Activated CD8-positive, alpha-beta T cell treated with anti-CD3 and anti-CD28 coated beads for 36 hours (primary cell): ENCODE data around the gene GABBR2. TPM values are rescaled to one million over a fixed set of nuclear protein-coding genes. Genes with fewer than 3 reads are reported as not detected.

Source experiments
- ATAC-seq: fragments of 200-7000 bp; cut with Tn5 transposase; one replicate; pipeline ENCODE4 v1.10.0; 2021; ENCODE audit warnings: mild to moderate bottlenecking, moderate library complexity
- CTCF ChIA-PET: fragments of 350-600 bp; sonication (Branson Sonifier 250); formaldehyde crosslinking; loops from one replicate; lab custom pipeline; 2021; ENCODE audit warnings: antibody characterized with exemption; lab: Charles Lee
- POLR2A ChIA-PET: fragments of 350-600 bp; sonication (Branson Sonifier 250); formaldehyde crosslinking; loops from one replicate; lab custom pipeline; 2021; ENCODE audit warnings: antibody characterized with exemption; lab: Charles Lee
- DNase-seq: peaks from one replicate; pipeline ENCODE4 v3.0.0-alpha.2; 2020
- H3K27ac Mint-ChIP-seq: one replicate; pipeline ENCODE4 v1.8.0; 2021; ENCODE audit warnings: mild to moderate bottlenecking, mixed read lengths
- H3K27me3 Mint-ChIP-seq: one replicate; pipeline ENCODE4 v1.8.0; 2021; ENCODE audit warnings: mixed read lengths
- H3K36me3 Mint-ChIP-seq: one replicate; pipeline ENCODE4 v1.8.0; 2021; ENCODE audit warnings: low read depth, mixed read lengths
- H3K4me1 Mint-ChIP-seq: one replicate; pipeline ENCODE4 v1.8.0; 2021; ENCODE audit warnings: low read depth, mixed read lengths
- H3K4me3 Mint-ChIP-seq: one replicate; pipeline ENCODE4 v1.8.0; 2021; ENCODE audit warnings: mild to moderate bottlenecking, moderate library complexity, mixed read lengths
- H3K9me3 Mint-ChIP-seq: one replicate; pipeline ENCODE4 v1.8.0; 2021; ENCODE audit warnings: mixed read lengths
- intact Hi-C: fragments of 100-400 bp; cut with micrococcal nuclease; formaldehyde crosslinking; loops from one replicate; pipeline ENCODE4 v1.10.0; 2022
- total RNA-seq, 2 experiments: library from RNA; stranded (reverse); gene quantifications; one replicate each; pipeline ENCODE4 v1.2.3, GENCODE V29; 2021
- TF ChIP-seq, protein P1 (sequence below): fragments of 200-600 bp; IDR thresholded peaks from one replicate; pipeline ENCODE4 v1.8.0; 2022; ENCODE audit warnings: antibody characterized with exemption, mild to moderate bottlenecking

GABBR2 gene
- total RNA-seq, 2 experiments from 2014 or later = not detected

- ChIA-PET CTCF (interaction anchor here (0.8 to 1.3 kb wide), 3 partner anchors 142 to 215 kb away, joined by 3 to 7 read pairs (median 4); no protein-coding TSS in a partner anchor), POLR2A (interaction anchor here (1.0 kb wide), 1 partner anchor 274 kb away, joined by 4 read pairs; no protein-coding TSS in a partner anchor)
- no peaks in the 10 kb centered on the region for H3K27me3 Mint-ChIP-seq
- intact Hi-C loops = loop anchor here (5.0 to 10.0 kb wide), 2 partner anchors 155 to 337 kb away; partner anchors contain the start of gene TRMO
- H3K4me1 Mint-ChIP-seq = peaks cover 3% of the 10 kb centered on the region
- no peaks in the 10 kb centered on the region for H3K36me3 Mint-ChIP-seq
- no peak overlapping the region for H3K27ac Mint-ChIP-seq
- TF ChIP-seq, protein P1, sequence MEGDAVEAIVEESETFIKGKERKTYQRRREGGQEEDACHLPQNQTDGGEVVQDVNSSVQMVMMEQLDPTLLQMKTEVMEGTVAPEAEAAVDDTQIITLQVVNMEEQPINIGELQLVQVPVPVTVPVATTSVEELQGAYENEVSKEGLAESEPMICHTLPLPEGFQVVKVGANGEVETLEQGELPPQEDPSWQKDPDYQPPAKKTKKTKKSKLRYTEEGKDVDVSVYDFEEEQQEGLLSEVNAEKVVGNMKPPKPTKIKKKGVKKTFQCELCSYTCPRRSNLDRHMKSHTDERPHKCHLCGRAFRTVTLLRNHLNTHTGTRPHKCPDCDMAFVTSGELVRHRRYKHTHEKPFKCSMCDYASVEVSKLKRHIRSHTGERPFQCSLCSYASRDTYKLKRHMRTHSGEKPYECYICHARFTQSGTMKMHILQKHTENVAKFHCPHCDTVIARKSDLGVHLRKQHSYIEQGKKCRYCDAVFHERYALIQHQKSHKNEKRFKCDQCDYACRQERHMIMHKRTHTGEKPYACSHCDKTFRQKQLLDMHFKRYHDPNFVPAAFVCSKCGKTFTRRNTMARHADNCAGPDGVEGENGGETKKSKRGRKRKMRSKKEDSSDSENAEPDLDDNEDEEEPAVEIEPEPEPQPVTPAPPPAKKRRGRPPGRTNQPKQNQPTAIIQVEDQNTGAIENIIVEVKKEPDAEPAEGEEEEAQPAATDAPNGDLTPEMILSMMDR = no peak
- ATAC-seq (no peak), DNase-seq (no peak)
- H3K9me3 Mint-ChIP-seq = no peaks in the 10 kb centered on the region
- no peak overlapping the region for H3K4me3 Mint-ChIP-seq
Observed at GRCh38 chr9:98259791-98260190, 448.9 kb downstream of the GABBR2 start.

GRCh38 chr9:98256756-98257155, 452.0 kb downstream of the GABBR2 start:
- CTCF ChIA-PET = interaction anchor here (0.7 to 2.7 kb wide), 18 partner anchors 7 to 334 kb away, joined by 3 to 19 read pairs (median 4); partner anchors contain the start of genes TRIM14 and TRMO
- intact Hi-C loops = loop anchor here (5.0 kb wide), 1 partner anchor 334 kb away; the partner anchor contains the start of gene TRMO

GRCh38 chr9:98255578-98256296, 453.0 kb downstream of the GABBR2 start, which contains the start of gene TBC1D2:
TSS of gene TBC1D2 (minus strand) at chr9:98255649. CDS start at chr9:98255541, 108 bp downstream.
- Mint-ChIP-seq H3K4me3 (peak within 1 kb of the TSS; percentile 85), H3K4me1 (peaks cover 16% of the 10 kb centered on the region), H3K27ac (peak within 1 kb of the TSS; percentile 97), H3K9me3 (no peaks in the 10 kb centered on the region), H3K36me3 (no peaks in the 10 kb centered on the region), H3K27me3 (no peaks in the 10 kb centered on the region)
- POLR2A ChIA-PET = interaction anchor here (0.6 to 2.8 kb wide), 23 partner anchors 15 to 552 kb away, joined by 3 to 14 read pairs (median 3); partner anchors contain the start of genes ANP32B, CORO2A, NANS and TRIM14
- ATAC-seq (peak; percentile 93), DNase-seq (peak; percentile 97)
- intact Hi-C loops = loop anchor here (5.0 kb wide), 1 partner anchor 333 kb away; the partner anchor contains the start of gene TRMO
- TF ChIP-seq, protein P1 = peak; percentile 18
- CTCF ChIA-PET = interaction anchor here (0.6 to 2.7 kb wide), 22 partner anchors 8 to 333 kb away, joined by 3 to 19 read pairs (median 4); partner anchors contain the start of genes TRIM14 and TRMO

More at GRCh38 chr9:98256756-98257155, 452.0 kb downstream of the GABBR2 start:
- peak; percentile 54 for DNase-seq
- ATAC-seq = no peak
- TF ChIP-seq, protein P1 = no peak
- H3K36me3 Mint-ChIP-seq = no peaks in the 10 kb centered on the region
- H3K27me3 Mint-ChIP-seq = no peaks in the 10 kb centered on the region
- H3K9me3 Mint-ChIP-seq = no peaks in the 10 kb centered on the region
- H3K27ac Mint-ChIP-seq = peak overlapping the region; percentile 97
- peak overlapping the region; percentile 85 for H3K4me3 Mint-ChIP-seq
- peaks cover 16% of the 10 kb centered on the region for H3K4me1 Mint-ChIP-seq
- POLR2A ChIA-PET = interaction anchor here (0.6 to 2.8 kb wide), 13 partner anchors 65 to 551 kb away, joined by 3 to 14 read pairs (median 3); partner anchors contain the start of genes CORO2A, NANS and TRIM14

DNA sequence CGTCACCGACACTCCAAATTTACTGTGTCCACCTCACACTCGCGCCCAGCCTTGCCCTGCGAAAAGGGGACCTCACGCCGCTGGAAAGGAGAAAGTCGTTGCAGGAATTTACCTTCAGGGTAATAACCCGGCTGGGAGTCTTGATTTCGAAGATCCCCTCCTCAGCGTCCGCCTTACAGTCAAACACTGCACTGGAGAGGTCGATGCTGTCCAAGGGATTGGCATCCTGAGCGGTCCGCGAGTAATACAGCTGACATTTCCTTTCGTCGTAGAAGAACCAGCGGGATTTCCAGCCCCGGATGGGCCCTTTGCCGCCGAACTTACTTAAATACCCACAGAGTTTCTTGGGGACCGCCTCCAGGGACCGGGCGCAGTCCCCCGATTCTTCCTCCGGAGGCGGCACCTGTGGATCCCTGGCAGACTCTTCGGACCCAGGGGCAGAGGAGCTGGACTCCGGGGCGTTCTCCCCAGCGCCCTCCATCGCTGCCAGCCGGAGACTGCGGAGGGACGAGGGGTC, 453.6 kb downstream of the GABBR2 start:
- no peaks in the 10 kb centered on the region for H3K9me3 Mint-ChIP-seq
- H3K27ac Mint-ChIP-seq = no peak overlapping the region
- H3K4me3 Mint-ChIP-seq = peak overlapping the region; percentile 85
- CTCF ChIA-PET = interaction anchor here (0.6 to 2.7 kb wide), 17 partner anchors 9 to 333 kb away, joined by 3 to 19 read pairs (median 5); partner anchors contain the start of genes TRIM14 and TRMO
- ATAC-seq (peak; percentile 29), DNase-seq (peak; percentile 55)
- TF ChIP-seq, protein P1 = no peak
- POLR2A ChIA-PET = interaction anchor here (0.6 to 2.8 kb wide), 18 partner anchors 14 to 333 kb away, joined by 3 to 14 read pairs (median 3); partner anchors contain the start of genes ANP32B, CORO2A, NANS and TRIM14
- intact Hi-C loops = loop anchor here (5.0 kb wide), 1 partner anchor 333 kb away; the partner anchor contains the start of gene TRMO
- peaks cover 16% of the 10 kb centered on the region for H3K4me1 Mint-ChIP-seq
- H3K27me3 Mint-ChIP-seq = no peaks in the 10 kb centered on the region
- no peaks in the 10 kb centered on the region for H3K36me3 Mint-ChIP-seq
